Mammary epithelial cell (primary cell): ENCODE results near the gene GPR61.

ENCODE experiments used
- CTCF ChIP-seq, 2 donors: IDR thresholded peaks in 1 of 2; conservative IDR thresholded peaks in 1 of 2; 2 replicates each; pipeline ENCODE4 v1.5.1; 2011 to 2012; ENCODE audit warnings: inconsistent platforms in 2 of 2, low read length in 2 of 2, mild to moderate bottlenecking in 2 of 2, control low read depth in 1 of 2, low read depth in 1 of 2; ENCODE audit not compliant: insufficient read depth in 1 of 2; ENCODE audit errors: extremely low read depth in 1 of 2
- EZH2 ChIP-seq: IDR thresholded peaks from 2 replicates; pipeline ENCODE4 v1.6.1; 2012; ENCODE audit warnings: low read length, inconsistent platforms, borderline replicate concordance

DNA sequence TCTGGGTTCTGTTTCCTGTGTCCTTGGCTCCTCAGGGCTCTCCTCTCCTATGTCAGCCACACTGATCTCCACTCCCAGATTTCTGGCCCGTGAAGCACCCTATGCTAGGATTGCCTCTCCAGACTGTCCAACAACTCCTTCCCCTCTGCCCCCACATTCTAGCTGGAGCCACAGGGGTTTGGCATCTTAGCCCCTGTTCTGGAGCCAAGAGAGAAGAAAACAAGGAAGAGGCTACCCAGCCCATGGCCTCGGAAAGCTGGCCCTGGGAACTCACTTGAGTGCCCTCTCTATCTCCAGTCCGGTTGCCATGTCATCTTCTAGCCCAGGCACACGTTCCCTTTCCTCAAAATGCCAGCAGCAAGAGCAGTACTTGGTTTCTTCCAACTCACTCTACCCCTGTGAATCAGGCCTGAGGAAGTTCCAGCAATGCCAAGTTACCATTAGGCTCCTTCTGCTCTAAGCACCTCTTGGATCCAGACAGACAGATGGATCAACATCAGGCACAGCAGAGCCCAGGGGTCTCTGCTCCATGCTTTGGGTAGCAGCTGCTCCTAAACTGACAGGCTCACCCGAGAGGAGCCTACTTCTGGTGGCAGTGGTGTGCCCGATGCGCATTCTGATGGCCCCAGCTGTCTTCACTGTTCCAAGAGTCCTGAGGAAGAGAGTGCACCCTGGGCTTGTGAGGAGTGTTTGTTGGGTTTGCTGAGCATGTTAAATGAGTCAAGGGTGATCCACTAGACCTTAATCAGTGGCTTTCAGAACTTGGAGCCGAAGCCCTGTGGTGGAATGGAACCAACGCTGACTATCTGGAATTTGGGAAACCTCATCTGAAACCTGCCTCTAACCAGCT lies 11.6 kb upstream of the GPR61 start:
- TF ChIP-seq CTCF (conservative IDR thresholded peaks at IDR 0.05 in 1 of 2, IDR thresholded peaks at IDR 0.05 in 1 of 2; ENCODE audit: extremely low read depth in 1 of 2, insufficient read depth in 1 of 2, low read depth in 1 of 2, low read length in 2 of 2) (no peak), EZH2 (no peak)
